ENCODE measurements around the gene SLC6A15.

DNA sequence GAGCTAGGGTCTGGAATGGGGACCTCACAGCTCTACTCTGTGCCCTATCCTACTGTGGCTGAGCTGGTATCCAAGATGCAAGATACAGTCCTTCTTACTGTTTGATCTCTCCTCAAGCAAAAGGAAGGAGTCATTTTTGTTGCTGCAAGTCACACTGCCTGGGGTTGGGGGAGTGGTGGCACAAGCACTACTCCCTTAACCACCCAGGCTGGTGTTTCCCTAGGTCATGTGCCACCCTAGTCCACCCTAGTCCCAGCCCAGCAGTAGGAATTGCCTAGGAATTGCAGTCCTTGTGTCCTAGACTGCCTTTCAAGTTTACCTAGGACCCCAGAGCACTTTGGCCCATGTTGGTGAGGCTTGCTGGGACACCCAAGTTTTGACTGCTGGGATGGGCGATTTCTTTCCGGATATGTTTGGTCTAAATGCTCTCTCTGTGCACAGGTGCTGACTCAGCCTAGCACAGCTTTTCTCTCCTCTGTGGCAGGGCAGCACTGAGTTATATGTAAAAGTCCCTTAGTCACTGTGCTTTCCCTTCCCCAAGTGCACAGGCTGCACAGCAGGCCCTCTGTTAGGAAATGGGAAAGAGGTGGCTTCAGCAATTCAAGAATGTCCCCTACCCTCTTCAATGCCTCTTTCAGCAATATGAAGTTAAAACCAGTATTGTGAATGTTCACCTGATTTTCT lies 54.9 kb downstream of the SLC6A15 start:
- TF ChIP-seq, protein P1, sequence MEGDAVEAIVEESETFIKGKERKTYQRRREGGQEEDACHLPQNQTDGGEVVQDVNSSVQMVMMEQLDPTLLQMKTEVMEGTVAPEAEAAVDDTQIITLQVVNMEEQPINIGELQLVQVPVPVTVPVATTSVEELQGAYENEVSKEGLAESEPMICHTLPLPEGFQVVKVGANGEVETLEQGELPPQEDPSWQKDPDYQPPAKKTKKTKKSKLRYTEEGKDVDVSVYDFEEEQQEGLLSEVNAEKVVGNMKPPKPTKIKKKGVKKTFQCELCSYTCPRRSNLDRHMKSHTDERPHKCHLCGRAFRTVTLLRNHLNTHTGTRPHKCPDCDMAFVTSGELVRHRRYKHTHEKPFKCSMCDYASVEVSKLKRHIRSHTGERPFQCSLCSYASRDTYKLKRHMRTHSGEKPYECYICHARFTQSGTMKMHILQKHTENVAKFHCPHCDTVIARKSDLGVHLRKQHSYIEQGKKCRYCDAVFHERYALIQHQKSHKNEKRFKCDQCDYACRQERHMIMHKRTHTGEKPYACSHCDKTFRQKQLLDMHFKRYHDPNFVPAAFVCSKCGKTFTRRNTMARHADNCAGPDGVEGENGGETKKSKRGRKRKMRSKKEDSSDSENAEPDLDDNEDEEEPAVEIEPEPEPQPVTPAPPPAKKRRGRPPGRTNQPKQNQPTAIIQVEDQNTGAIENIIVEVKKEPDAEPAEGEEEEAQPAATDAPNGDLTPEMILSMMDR (conservative IDR thresholded peaks at IDR 0.05; ENCODE audit: low read depth, low read length), result no peak
- TF ChIP-seq EZH2 (IDR thresholded peaks at IDR 0.05; ENCODE audit: borderline replicate concordance, low read depth, low read length, poor library complexity, severe bottlenecking), result no peak
